Measurements from ENCODE around the gene CTDNEP1. TPM values are rescaled to one million over a fixed set of nuclear protein-coding genes. Genes with fewer than 3 reads are reported as not detected.

Gene CTDNEP1
- total RNA-seq, 1 donor from 2014 or later = 64.6 TPM

GRCh38 chr17:7240375-7240774, 11.2 kb downstream of the CTDNEP1 start:
- peaks cover 44% of the 10 kb centered on the region for H3K4me1 ChIP-seq
- DNase-seq (ENCODE audit: extremely low spot score in 2 of 2) = no peak
- H3K4me3 ChIP-seq = peak overlapping the region; percentile 22 to 100
- intact Hi-C loops (cut with DNase I) = no loop called here
- no peak for TF ChIP-seq POLR2AphosphoS5 (IDR thresholded peaks at IDR 0.05; ENCODE audit: insufficient read depth in 1 of 2, low read depth in 1 of 2)
- no peak for TF ChIP-seq CTCF (IDR thresholded peaks at IDR 0.05)
- H3K36me3 ChIP-seq = peaks cover 0 to 39% of the 10 kb centered on the region in 2 donors
- H3K27ac ChIP-seq = peak overlapping the region; percentile 99
- H3K27me3 ChIP-seq = no peaks in the 10 kb centered on the region
- H3K9me3 ChIP-seq = no peaks in the 10 kb centered on the region

DNA sequence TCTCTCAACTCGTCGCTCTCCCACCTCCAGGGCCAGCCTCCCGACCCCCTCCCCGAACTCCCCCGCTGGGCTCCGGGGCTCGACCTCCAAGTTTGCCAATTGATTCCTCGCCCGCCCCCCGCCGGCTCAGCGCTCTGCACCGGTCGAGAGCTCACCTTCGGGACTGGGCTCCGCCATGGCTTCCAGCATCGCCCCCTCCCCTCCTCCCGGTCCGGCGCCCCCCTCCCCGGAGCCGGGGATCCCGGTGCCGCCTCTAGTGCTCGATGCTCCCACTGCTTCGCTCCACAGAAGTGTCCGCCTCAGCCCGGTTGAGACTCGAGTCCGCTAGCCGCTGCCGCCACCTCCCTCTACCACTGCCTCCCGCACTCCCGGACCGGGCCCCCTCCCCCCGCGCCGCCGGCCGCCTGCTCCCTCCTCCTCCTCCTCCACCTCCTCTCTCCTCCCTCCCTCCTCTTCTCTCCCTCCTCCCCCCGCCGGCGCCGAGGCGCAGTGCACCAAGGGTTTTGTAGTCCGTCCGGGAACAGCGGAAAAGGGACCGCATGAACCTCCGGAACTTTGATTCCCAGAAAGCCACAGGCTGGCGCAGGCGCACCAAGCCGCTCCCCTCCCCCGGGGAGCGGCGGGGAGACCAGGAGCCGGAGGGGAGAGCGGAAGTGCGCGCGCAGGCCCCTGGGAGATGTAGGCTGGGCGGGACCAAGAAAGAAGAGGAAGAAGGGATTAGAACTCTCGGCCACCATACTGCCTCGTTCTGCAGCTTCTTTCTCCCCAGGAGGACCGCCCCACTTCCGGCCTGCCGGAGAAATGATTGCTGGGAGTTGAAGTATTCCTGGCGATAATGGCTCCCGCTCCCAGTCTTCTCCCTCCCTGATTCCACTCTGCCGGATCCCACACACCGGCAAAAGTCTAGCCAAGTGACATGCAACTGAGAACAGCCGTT, 12.2 kb downstream of the CTDNEP1 start, which contains the start of gene PHF23:
Gene PHF23, minus strand, starts transcription at position 367 of the 937 bp plus-strand sequence. Its CDS starts 178 bp downstream, at position 189.
- intact Hi-C loops (cut with DNase I) = no loop called here
- DNase-seq (ENCODE audit: extremely low spot score in 2 of 2) = peak in 1 of 2 donors; percentile 100
- H3K9me3 ChIP-seq = no peaks in the 10 kb centered on the region
- peak within 1 kb of the TSS; percentile 69 to 100 for H3K4me3 ChIP-seq
- peak within 1 kb of the TSS; percentile 99 for H3K27ac ChIP-seq
- H3K36me3 ChIP-seq = peaks cover 0 to 31% of the 10 kb centered on the region in 2 donors
- TF ChIP-seq POLR2A (IDR thresholded peaks at IDR 0.05) = peak; percentile 8 to 83
- peak in 1 of 3 experiments; percentile 41 for TF ChIP-seq CTCF (IDR thresholded peaks at IDR 0.05)
- TF ChIP-seq POLR2AphosphoS5 (IDR thresholded peaks at IDR 0.05; ENCODE audit: insufficient read depth in 1 of 2, low read depth in 1 of 2) = peak; percentile 90 to 100
- no peaks in the 10 kb centered on the region for H3K27me3 ChIP-seq
- H3K4me1 ChIP-seq = peaks cover 51% of the 10 kb centered on the region

DNA sequence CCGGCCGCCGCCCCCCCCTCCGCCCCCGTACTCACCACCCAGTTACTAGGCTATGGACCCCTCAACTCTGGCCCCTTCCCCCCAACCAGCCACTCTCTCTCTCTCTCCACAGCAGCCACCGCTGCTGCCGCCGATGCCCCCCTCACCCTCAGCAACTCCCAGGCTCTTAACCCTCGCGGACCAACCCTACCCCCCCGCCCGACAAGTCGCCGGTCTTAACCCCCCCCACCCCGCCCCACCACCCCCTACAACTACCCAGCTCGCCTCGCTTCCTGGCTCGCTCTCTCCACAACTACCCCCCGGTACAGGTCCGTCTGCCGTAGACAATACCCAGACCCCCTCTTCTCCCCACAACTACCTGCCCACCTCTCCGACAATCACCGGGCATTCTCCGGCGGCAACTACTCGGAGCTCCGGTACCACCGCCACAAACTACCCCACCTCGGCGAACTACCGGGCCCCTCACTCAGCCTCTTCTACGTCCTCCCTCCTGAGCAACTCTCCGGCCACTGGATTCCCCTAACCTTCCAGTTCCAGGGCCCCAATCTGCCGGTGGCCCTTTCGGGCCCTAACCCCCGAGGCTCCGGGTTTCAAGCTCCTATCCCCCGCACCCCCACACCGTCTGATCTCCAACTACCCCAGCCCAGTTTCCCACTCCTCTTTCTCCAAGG, 13.0 kb downstream of the CTDNEP1 start:
- no peaks in the 10 kb centered on the region for H3K27me3 ChIP-seq
- peaks cover 53% of the 10 kb centered on the region for H3K4me1 ChIP-seq
- no peaks in the 10 kb centered on the region for H3K9me3 ChIP-seq
- intact Hi-C loops (cut with DNase I) = no loop called here
- TF ChIP-seq CTCF (IDR thresholded peaks at IDR 0.05) = no peak
- TF ChIP-seq POLR2AphosphoS5 (IDR thresholded peaks at IDR 0.05; ENCODE audit: insufficient read depth in 1 of 2, low read depth in 1 of 2) = no peak
- no peak for TF ChIP-seq POLR2A (IDR thresholded peaks at IDR 0.05)
- DNase-seq (ENCODE audit: extremely low spot score in 2 of 2) = no peak
- H3K27ac ChIP-seq = peak overlapping the region; percentile 99
- peaks cover 0 to 26% of the 10 kb centered on the region in 2 donors for H3K36me3 ChIP-seq
- peak overlapping the region; percentile 69 to 100 for H3K4me3 ChIP-seq

- peaks cover 55% of the 10 kb centered on the region for H3K4me1 ChIP-seq
- TF ChIP-seq POLR2AphosphoS5 (IDR thresholded peaks at IDR 0.05; ENCODE audit: insufficient read depth in 1 of 2, low read depth in 1 of 2) (peak; percentile 19 to 36), POLR2A (IDR thresholded peaks at IDR 0.05) (no peak)
- H3K9me3 ChIP-seq = no peaks in the 10 kb centered on the region
- no peaks in the 10 kb centered on the region for H3K27me3 ChIP-seq
- H3K27ac ChIP-seq = peak overlapping the region; percentile 99
- intact Hi-C loops (cut with DNase I) = no loop called here
- DNase-seq (ENCODE audit: extremely low spot score in 2 of 2) = no peak
- H3K4me3 ChIP-seq = peak overlapping the region; percentile 69 to 100
- H3K36me3 ChIP-seq = peaks cover 0 to 26% of the 10 kb centered on the region in 2 donors
Observed at GRCh38 chr17:7237761-7238419, 13.6 kb downstream of the CTDNEP1 start.

DNA sequence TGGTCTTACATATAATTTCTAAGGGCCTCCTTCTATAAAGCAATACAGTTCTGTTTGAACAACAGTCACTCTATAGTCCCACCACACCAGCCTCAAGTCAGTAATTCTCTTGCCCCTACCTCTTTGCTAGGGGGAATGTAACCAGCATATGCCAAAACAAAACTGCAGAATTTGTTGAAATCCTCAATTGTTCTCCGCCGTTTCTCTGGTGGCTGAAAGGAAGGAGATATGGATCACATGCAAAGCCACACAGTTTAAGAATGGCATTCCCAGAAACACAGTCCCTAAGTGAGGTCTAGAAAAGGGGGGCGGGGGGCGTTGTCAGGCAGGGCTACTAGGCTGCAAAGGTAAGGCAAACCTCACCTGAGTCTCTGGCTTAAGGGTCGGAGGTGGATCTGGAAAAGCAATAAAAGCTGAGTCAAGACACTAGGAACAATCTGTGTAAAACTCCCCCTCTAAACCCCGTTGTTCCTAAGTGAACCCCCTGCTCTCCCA, 14.2 kb downstream of the CTDNEP1 start:
- peak overlapping the region; percentile 99 for H3K27ac ChIP-seq
- TF ChIP-seq POLR2A (IDR thresholded peaks at IDR 0.05) (no peak), POLR2AphosphoS5 (IDR thresholded peaks at IDR 0.05; ENCODE audit: insufficient read depth in 1 of 2, low read depth in 1 of 2) (no peak), CTCF (IDR thresholded peaks at IDR 0.05) (no peak)
- peaks cover 60% of the 10 kb centered on the region for H3K4me1 ChIP-seq
- H3K9me3 ChIP-seq = no peaks in the 10 kb centered on the region
- H3K27me3 ChIP-seq = no peaks in the 10 kb centered on the region
- intact Hi-C loops (cut with DNase I) = no loop called here
- DNase-seq (ENCODE audit: extremely low spot score in 2 of 2) = no peak
- H3K36me3 ChIP-seq = peaks cover 0 to 26% of the 10 kb centered on the region in 2 donors
- peak overlapping the region; percentile 69 to 100 for H3K4me3 ChIP-seq

Data from vagina (tissue), 2 donors.